ENCODE data around the gene TRIM5. TPM values are rescaled to one million over a fixed set of nuclear protein-coding genes. Genes with fewer than 3 reads are reported as not detected.
"Not testable (repeated sequence)": the region's sequence is repeated elsewhere in the genome, so short reads cannot be mapped to it uniquely, and the experiment has no call there.

Gene TRIM5
- total RNA-seq, 1 donor: 29.7 TPM

DNA sequence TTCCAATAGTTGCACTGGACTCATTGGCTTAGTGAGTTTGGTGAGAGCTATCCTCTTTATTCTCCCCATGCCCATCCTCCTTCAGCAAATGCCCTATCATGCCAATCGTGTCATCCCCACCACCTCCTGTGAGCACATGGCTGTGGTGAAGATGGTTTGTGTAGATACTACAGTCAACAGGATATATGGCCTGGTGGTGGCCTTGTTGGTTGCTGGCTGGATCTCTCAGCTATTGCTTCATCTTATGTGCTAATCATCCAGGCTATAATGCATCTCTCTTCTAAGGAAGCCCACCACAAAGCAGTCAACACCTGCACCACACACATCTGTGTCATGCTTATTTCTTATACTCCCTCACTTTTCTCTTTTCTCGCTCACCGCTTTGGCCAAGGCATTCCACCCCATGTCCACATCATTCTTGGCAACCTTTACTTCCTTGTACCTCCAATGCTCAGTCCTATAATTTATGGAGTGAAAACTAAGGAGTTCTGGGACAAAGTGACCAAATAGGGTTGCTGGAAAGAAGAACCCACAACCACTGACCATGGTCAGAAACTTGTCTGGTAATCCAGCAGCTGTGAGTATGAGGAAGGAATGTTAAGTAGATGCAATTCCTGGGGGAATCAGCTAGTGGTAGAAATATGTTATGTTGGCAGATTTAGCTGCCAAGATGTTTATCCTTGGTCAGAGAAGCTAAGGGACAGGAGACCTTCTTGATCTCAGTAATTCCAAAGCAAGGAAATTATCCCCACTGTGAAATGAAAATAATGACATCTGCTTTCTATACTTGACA, 35.0 kb upstream of the TRIM5 start:
- H3K4me3 ChIP-seq (ENCODE audit: insufficient read depth, low read length): no peak overlapping the region
- H3K4me2 ChIP-seq (ENCODE audit: insufficient read depth, low read length): no peak overlapping the region
- no peak for DNase-seq (ENCODE audit: insufficient read length, low spot score, missing footprints)
- H3K4me1 ChIP-seq (ENCODE audit: insufficient read depth, low read length): no peaks in the 10 kb centered on the region
- no peaks in the 10 kb centered on the region for H3K9me3 ChIP-seq (ENCODE audit: low read depth, low read length)
- TF ChIP-seq, protein P1, sequence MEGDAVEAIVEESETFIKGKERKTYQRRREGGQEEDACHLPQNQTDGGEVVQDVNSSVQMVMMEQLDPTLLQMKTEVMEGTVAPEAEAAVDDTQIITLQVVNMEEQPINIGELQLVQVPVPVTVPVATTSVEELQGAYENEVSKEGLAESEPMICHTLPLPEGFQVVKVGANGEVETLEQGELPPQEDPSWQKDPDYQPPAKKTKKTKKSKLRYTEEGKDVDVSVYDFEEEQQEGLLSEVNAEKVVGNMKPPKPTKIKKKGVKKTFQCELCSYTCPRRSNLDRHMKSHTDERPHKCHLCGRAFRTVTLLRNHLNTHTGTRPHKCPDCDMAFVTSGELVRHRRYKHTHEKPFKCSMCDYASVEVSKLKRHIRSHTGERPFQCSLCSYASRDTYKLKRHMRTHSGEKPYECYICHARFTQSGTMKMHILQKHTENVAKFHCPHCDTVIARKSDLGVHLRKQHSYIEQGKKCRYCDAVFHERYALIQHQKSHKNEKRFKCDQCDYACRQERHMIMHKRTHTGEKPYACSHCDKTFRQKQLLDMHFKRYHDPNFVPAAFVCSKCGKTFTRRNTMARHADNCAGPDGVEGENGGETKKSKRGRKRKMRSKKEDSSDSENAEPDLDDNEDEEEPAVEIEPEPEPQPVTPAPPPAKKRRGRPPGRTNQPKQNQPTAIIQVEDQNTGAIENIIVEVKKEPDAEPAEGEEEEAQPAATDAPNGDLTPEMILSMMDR (IDR thresholded peaks at IDR 0.05; ENCODE audit: extremely low read depth, low read depth, low read length): no peak
- H3K36me3 ChIP-seq (ENCODE audit: insufficient read depth, low read length): no peaks in the 10 kb centered on the region
- no peak overlapping the region for H2AFZ ChIP-seq (ENCODE audit: low read length)
- H3K27me3 ChIP-seq (ENCODE audit: insufficient read depth, low read length): peaks cover 8% of the 10 kb centered on the region
- no peaks in the 10 kb centered on the region for H4K20me1 ChIP-seq (ENCODE audit: insufficient read depth, low read length)
- no peak overlapping the region for H3K27ac ChIP-seq (ENCODE audit: low read depth, low read length)
- no peaks in the 10 kb centered on the region for H3K79me2 ChIP-seq (ENCODE audit: insufficient read depth, low read length)

DNA sequence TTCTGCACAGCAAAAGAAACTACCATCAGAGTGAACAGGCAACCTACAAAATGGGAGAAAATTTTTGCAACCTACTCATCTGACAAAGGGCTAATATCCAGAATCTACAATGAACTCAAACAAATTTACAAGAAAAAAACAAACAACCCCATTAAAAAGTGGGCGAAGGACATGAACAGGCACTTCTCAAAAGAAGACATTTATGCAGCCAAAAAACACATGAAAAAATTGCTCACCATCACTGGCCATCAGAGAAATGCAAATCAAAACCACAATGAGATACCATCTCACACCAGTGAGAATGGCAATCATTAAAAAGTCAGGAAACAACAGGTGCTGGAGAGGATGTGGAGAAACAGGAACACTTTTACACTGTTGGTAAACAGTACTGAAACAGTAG, 31.6 kb upstream of the TRIM5 start:
- H3K4me2 ChIP-seq (ENCODE audit: insufficient read depth, low read length); H3K9me3 ChIP-seq (ENCODE audit: low read depth, low read length); DNase-seq (ENCODE audit: insufficient read length, low spot score, missing footprints); H3K27me3 ChIP-seq (ENCODE audit: insufficient read depth, low read length); H2AFZ ChIP-seq (ENCODE audit: low read length); H3K36me3 ChIP-seq (ENCODE audit: insufficient read depth, low read length); H3K4me1 ChIP-seq (ENCODE audit: insufficient read depth, low read length); H3K79me2 ChIP-seq (ENCODE audit: insufficient read depth, low read length); H3K27ac ChIP-seq (ENCODE audit: low read depth, low read length); H3K4me3 ChIP-seq (ENCODE audit: insufficient read depth, low read length); H4K20me1 ChIP-seq (ENCODE audit: insufficient read depth, low read length): not testable (repeated sequence)

DNA sequence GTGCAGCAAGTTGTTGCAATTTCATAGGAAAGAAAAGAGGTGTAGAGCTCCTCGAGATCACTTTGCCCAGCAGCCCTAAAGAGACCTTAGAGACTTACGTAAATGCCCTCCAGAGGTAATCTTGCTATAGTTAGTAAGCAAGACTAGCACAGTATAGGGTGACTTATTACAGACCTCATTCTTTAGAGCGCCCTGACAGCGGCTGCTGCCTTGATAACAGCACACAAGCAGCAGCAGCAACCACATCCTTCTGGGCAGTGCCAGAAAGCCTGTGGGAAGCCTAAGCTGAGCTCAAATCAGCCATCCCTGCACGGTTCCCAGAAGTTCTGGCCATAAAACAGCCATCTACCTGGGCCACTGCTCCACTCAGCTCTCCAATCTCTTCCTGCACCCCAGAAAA, 28.8 kb upstream of the TRIM5 start:
- H3K4me2 ChIP-seq (ENCODE audit: insufficient read depth, low read length): no peak overlapping the region
- H3K27me3 ChIP-seq (ENCODE audit: insufficient read depth, low read length): peaks cover 4% of the 10 kb centered on the region
- no peaks in the 10 kb centered on the region for H3K9me3 ChIP-seq (ENCODE audit: low read depth, low read length)
- peaks cover 12% of the 10 kb centered on the region for H3K36me3 ChIP-seq (ENCODE audit: insufficient read depth, low read length)
- no peaks in the 10 kb centered on the region for H3K4me1 ChIP-seq (ENCODE audit: insufficient read depth, low read length)
- H2AFZ ChIP-seq (ENCODE audit: low read length): no peak overlapping the region
- TF ChIP-seq, protein P1 (IDR thresholded peaks at IDR 0.05; ENCODE audit: extremely low read depth, low read depth, low read length): no peak
- H4K20me1 ChIP-seq (ENCODE audit: insufficient read depth, low read length): no peaks in the 10 kb centered on the region
- no peak for DNase-seq (ENCODE audit: insufficient read length, low spot score, missing footprints)
- no peaks in the 10 kb centered on the region for H3K79me2 ChIP-seq (ENCODE audit: insufficient read depth, low read length)
- H3K4me3 ChIP-seq (ENCODE audit: insufficient read depth, low read length): no peak overlapping the region
- no peak overlapping the region for H3K27ac ChIP-seq (ENCODE audit: low read depth, low read length)

DNA sequence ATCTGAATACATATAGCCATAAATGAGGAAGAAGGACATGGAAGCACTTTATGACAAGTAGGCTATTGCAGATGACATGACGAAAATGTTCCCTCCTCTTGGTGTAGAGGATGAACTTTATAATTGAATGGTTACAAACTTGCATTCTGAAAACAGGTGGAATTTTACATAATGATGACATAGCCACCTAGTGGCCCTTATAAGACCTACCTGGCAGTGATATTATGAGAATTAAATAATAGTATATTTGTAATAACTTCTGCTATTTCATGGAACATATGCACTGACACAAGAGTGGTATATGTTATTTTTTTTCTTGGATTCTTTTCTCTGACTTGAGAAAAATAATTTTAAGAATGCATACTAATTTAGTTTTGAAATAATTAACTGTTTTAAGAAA, 27.6 kb upstream of the TRIM5 start:
- Histone ChIP-seq H3K79me2 (ENCODE audit: insufficient read depth, low read length) (no peaks in the 10 kb centered on the region), H3K27ac (ENCODE audit: low read depth, low read length) (no peak overlapping the region), H3K4me3 (ENCODE audit: insufficient read depth, low read length) (no peak overlapping the region), H2AFZ (ENCODE audit: low read length) (no peak overlapping the region), H3K36me3 (ENCODE audit: insufficient read depth, low read length) (peaks cover 22% of the 10 kb centered on the region), H3K4me2 (ENCODE audit: insufficient read depth, low read length) (no peak overlapping the region), H3K9me3 (ENCODE audit: low read depth, low read length) (no peaks in the 10 kb centered on the region), H3K4me1 (ENCODE audit: insufficient read depth, low read length) (no peaks in the 10 kb centered on the region), H3K27me3 (ENCODE audit: insufficient read depth, low read length) (no peaks in the 10 kb centered on the region), H4K20me1 (ENCODE audit: insufficient read depth, low read length) (no peaks in the 10 kb centered on the region)
- TF ChIP-seq, protein P1 (IDR thresholded peaks at IDR 0.05; ENCODE audit: extremely low read depth, low read depth, low read length): peak; percentile 38
- no peak for DNase-seq (ENCODE audit: insufficient read length, low spot score, missing footprints)

All from osteoblast (primary cell).